C4-2B (cell line): ENCODE results near the gene LIPF.

Source experiments
- H3K27ac ChIP-seq: fragments of 450-650 bp; 2 replicates; pipeline ENCODE4 v1.5.1; 2017
- CTCF ChIP-seq: fragments of 450-650 bp; conservative IDR thresholded peaks from 2 replicates; pipeline ENCODE4 v1.5.1; 2017; ENCODE audit warnings: mild to moderate bottlenecking
- ZFX ChIP-seq: fragments of 450-650 bp; IDR thresholded peaks from 2 replicates; pipeline ENCODE4 v1.6.1; 2017

Gene LIPF

GRCh38 chr10:88676283-88677060 lies 12.2 kb downstream of the LIPF start:
- H3K27ac ChIP-seq = no peak overlapping the region
- TF ChIP-seq ZFX (no peak), CTCF (no peak)

GRCh38 chr10:88680958-88681357 lies 16.7 kb downstream of the LIPF start:
- H3K27ac ChIP-seq = no peak overlapping the region
- TF ChIP-seq CTCF (no peak), ZFX (no peak)

GRCh38 chr10:88682491-88682890 lies 18.2 kb downstream of the LIPF start:
- H3K27ac ChIP-seq = no peak overlapping the region
- TF ChIP-seq ZFX = no peak
- no peak for TF ChIP-seq CTCF

GRCh38 chr10:88687853-88688467 lies 23.7 kb downstream of the LIPF start:
- TF ChIP-seq ZFX = no peak
- TF ChIP-seq CTCF = peak; percentile 71
- no peak overlapping the region for H3K27ac ChIP-seq

GRCh38 chr10:88689366-88689765 lies 25.1 kb downstream of the LIPF start:
- TF ChIP-seq ZFX = no peak
- TF ChIP-seq CTCF = no peak
- no peak overlapping the region for H3K27ac ChIP-seq

GRCh38 chr10:88693392-88694020 lies 29.3 kb downstream of the LIPF start:
- no peak for TF ChIP-seq ZFX
- peak; percentile 23 for TF ChIP-seq CTCF
- H3K27ac ChIP-seq = no peak overlapping the region

- TF ChIP-seq ZFX (no peak), CTCF (no peak)
- H3K27ac ChIP-seq = no peak overlapping the region
Measured at GRCh38 chr10:88702848-88703597, 38.8 kb downstream of the LIPF start.
